OCI-M2 (cell line): Measurements from ENCODE around the gene CPNE4.

Experiments used
- DNase-seq: peaks from one replicate; lab custom pipeline; 2025; ENCODE audit not compliant: unreplicated experiment; lab: John Stamatoyannopoulos, UW

CPNE4 gene

GRCh38 chr3:131612745-131613144 is 422.1 kb downstream of the CPNE4 start:
- DNase-seq: no peak

GRCh38 chr3:131610174-131610573 is 424.6 kb downstream of the CPNE4 start:
- no peak for DNase-seq

GRCh38 chr3:131608741-131609140 is 426.1 kb downstream of the CPNE4 start:
- no peak for DNase-seq

- no peak for DNase-seq
These were observed 426.5 kb downstream of the CPNE4 start for GRCh38 chr3:131608296-131608695.

GRCh38 chr3:131605916-131606315 is 428.9 kb downstream of the CPNE4 start:
- DNase-seq: no peak

GRCh38 chr3:131602011-131602779 is 432.6 kb downstream of the CPNE4 start:
- no peak for DNase-seq

GRCh38 chr3:131597816-131598215 is 437.0 kb downstream of the CPNE4 start:
- no peak for DNase-seq

- DNase-seq: no peak
These were observed 437.9 kb downstream of the CPNE4 start for GRCh38 chr3:131596884-131597283.

- no peak for DNase-seq
These were observed 443.3 kb downstream of the CPNE4 start for GRCh38 chr3:131591394-131592014.

GRCh38 chr3:131586277-131586676 is 448.5 kb downstream of the CPNE4 start:
- no peak for DNase-seq

- no peak for DNase-seq
These were observed 452.4 kb downstream of the CPNE4 start for GRCh38 chr3:131582438-131582837.

- no peak for DNase-seq
These were observed 466.4 kb downstream of the CPNE4 start for GRCh38 chr3:131568460-131568859.

GRCh38 chr3:131564812-131565211 is 470.0 kb downstream of the CPNE4 start:
- no peak for DNase-seq

GRCh38 chr3:131561511-131561910 is 473.3 kb downstream of the CPNE4 start:
- DNase-seq: no peak

GRCh38 chr3:131560795-131561194 is 474.0 kb downstream of the CPNE4 start:
- no peak for DNase-seq

- DNase-seq: no peak
These were observed 479.4 kb downstream of the CPNE4 start for GRCh38 chr3:131555456-131555855.

GRCh38 chr3:131553495-131554247 is 481.1 kb downstream of the CPNE4 start:
- no peak for DNase-seq

- no peak for DNase-seq
These were observed 483.1 kb downstream of the CPNE4 start for GRCh38 chr3:131551761-131552160.

GRCh38 chr3:131550562-131551465 is 484.0 kb downstream of the CPNE4 start:
- no peak for DNase-seq

- DNase-seq: no peak
These were observed 485.5 kb downstream of the CPNE4 start for GRCh38 chr3:131549340-131549739.

GRCh38 chr3:131547585-131547984 is 487.2 kb downstream of the CPNE4 start:
- DNase-seq: no peak
